ENCODE results near the gene RPS6KA4.

Gene RPS6KA4

DNA sequence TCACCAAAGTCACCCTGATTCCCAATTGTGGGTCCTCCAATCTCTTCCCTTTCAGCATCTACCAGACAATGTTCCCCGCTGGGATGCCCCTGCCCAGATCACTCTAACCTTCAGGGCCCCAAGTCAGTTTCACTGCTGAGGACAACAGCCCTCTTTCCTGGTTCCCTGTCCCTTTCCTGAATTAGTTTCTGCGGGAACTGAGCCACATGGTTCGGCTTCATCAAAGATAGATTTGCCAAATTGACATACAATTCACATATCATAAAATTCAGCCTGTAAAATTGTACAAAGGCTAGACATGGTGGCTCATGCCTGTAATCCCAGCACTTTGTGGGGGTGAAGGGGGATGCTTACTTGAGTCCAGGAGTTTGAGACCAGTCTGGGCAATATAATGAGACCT is 31.0 kb upstream of the RPS6KA4 start:
- no peak for DNase-seq

DNA sequence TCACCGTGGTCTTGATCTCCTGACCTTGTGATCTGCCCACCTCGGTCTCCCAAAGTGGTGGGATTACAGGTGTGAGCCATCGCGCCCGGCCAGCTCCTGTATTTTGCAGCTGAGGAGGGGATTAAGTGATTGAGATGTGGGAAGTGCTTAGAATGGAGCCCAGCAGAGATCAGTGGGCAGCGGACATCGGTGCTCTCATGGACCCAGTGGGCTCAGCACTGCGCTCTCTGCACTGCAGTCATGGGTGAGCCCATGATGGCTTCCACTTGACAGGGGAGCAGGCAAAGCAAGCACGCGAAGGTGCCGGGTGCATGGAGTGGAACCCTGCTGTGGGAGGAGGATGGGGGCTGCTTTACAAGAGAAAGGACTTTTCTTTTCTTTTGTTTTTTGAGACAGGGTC is 28.1 kb upstream of the RPS6KA4 start:
- no peak for DNase-seq

DNA sequence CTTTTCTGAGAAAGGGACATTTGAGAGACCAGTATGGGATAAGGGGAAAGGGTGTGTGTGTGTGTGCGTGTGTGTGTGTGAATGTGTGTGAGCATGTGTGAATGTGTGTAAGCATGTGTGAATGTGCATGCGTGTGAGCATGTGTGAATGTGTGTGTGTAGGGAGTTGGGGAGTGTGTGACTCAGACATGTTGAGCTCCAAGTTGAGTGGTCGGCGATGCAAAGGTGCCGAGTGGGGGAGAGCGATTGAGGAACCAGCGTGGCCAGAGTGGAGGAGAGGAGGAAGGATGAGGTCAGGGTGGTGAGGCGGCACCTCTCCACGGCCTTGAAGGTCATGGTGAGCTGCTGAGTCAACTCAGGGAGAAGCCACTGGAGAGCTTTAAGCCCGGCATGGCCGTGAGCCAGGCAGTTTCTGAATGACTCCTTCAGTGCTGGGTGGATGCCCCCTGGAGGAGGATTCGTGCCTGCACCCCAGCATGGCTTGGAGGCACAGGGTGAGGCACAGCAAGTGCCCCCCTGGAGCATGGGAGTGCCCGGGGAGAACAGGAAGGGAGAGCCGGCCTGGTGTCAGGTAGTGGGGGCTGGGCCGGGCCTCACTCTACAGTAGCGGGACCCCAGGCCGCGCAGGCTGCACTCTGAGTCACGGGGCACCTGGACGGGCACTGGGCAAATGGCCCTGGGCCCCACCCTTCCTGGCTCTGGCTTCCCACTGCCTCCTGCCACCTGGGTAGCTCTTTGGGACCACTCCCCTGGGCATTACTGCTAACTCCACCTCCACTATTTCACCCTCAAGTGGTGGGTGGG is 27.2 kb upstream of the RPS6KA4 start:
- peak in 1 of 3 experiments; percentile 12 for DNase-seq

DNA sequence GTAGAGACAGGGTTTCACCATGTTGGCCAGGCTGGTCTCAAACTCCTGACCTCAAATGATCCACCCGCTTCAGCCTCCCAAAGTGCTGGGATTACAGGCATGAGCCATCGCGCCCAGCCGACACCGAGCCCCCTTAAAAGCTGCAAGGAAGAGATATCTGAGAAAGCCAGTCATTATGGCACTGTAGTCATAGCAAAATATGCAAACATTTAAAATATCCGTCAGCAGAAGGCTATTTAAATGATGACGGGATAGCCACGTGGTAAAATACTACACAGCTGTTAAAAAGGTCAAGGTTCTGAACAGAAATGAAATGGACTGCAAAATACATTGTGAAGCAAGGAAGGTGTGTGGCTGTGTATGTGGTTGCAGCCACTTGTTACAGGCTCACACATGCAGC is 25.4 kb upstream of the RPS6KA4 start:
- DNase-seq: no peak

DNA sequence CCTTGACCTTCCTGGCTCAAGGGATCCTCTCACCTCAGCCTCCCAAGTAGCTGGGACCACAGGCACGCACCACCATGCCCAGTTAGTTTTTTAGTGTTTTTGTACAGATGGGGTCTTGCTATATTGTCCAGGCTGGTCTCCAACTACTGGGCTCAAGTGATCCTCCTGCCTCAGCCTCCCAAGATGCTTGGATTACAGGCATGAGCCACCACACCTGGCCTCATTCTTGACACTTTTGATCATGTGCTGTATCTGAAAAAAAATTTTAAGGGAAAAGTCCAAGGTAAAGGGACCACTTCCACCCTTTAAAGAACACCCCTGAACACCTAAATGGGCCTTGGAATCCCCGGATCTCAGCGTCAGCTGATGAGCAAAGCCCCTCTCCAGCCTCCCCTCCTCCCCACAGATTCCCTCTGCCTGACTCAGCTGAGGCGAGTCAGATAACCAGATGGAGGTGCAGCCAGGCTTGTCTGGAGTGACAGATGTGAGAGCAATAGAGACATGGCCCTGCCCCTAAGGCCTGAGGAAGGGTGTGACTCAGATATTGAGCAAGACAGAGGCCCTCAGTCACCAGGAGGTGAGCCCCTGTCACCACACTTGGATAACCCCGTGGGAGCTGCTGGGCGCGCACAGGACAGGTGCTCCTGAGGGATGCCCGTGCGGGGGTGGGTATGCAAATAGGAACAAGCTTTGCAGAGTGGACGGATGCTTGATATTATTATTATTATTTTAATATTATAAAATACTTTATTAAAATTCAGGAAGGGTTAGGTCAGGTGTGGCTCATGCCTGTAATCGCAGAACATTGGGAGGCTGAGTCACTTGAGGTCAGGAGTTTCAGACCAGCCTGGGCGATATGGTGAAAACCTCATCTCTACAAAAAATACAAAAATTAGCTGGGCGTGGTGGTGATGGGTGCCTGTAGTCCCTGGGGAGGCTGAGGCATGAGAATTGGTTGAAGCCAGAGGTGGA is 23.9 kb upstream of the RPS6KA4 start:
- peak; percentile 38 to 77 (median 48) for DNase-seq

DNA sequence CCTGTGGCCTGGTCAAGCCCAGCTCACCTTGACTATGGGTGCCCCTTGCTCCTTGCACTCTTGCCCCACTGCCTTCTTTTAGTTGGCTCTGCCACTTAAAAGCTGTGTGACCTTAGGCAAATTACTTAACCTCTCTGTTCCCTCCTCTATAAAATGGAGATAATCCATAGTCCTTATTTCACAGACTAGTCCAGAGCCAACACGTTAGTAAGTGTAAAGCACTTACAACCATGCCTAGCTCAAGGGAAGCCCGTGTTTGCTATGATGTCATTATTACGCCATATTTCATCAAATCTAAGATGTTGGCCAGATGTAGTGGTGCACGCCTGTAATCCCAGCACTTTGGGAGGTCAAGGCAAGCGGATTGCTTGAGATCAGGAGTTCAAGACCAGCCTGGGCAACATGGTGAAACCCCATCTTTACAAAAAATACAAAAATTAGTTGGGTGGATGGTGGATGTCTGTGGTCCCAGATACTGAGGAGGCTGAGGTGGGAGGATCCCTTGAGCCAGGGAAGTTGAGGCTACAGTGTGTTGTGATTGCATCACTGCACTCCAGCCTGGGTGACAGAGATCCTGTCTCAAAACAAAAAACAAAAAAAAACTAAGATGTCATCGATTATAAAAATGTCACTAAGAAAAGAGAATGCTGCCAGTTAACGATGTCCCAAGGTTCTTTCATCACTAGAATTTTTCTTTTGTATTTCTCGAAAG is 21.3 kb upstream of the RPS6KA4 start:
- DNase-seq: no peak

DNA sequence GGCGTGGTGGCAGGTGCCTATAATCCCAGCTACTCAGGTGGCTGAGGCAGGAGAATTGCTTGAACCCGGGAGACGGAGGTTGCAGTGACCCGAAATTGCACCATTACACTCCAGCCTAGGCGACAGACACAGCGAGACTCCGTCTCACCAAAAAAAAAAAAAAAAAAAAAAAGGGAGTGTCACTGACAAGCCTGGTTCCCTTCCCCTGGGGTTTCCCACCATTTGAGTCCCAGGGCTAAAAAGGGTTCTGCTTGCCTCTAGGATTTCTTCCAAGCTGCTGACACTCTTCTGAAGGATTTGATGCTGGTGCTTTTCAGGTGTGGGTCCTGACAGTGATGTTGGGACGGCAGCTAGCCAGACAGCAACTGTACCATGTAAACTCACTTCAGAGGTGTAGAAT is 20.2 kb upstream of the RPS6KA4 start:
- DNase-seq: no peak

DNA sequence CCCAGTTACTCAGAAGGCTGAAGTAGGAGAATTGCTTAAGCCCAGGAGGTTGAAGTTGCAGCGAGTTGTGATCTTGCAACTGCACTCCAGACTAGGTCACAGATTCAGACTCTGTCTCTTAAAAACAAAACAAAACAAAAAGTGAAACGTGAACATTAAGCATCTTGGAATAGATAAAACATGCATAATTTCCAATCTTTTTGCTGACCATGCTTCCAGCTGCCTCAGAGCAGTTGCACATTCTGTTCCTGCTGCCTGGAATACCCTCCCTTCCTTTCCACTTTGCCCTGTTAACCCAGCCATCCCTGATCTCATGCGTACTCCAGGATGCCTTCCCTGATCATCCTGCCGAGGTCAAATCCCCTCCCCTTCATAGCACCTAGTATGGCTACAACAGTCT is 19.7 kb upstream of the RPS6KA4 start:
- DNase-seq: no peak

DNA sequence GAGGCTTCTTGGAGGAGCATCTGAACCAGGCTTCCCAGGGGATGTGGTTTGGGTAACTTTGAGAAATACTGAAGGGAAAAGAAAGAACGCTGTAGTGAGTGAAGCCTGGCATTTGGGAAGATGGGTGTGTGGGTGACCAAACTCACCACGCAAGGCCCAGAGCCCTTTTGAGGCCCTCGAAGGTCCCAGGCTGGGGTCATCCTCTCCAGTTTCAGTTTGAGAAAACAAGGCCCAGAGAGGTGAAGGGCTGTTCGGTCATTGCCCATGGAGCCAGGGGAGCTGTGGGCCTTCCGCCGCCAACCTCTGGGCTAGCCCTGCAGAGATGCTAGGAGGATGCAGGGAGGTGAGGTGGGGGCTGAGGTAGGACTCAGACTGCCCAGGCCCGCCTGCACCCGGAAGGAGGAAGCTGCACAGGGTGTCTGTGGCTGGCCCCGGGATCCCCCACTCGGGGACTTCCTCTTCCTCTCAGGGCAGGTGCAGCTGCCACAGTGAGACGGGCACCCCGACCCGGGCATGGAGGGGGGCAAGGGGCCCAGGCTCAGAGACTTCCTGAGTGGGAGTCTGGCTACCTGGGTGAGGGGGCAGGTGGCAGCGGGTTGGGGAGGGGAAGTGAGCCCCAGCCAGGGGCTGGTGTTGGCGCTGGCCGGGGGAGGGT is 19.1 kb upstream of the RPS6KA4 start, which contains the start of gene CCDC88B:
Gene CCDC88B (plus strand): TSS at position 451 of the 655 bp plus-strand sequence. CDS start 63 bp downstream, at position 514.
- no peak for DNase-seq

DNA sequence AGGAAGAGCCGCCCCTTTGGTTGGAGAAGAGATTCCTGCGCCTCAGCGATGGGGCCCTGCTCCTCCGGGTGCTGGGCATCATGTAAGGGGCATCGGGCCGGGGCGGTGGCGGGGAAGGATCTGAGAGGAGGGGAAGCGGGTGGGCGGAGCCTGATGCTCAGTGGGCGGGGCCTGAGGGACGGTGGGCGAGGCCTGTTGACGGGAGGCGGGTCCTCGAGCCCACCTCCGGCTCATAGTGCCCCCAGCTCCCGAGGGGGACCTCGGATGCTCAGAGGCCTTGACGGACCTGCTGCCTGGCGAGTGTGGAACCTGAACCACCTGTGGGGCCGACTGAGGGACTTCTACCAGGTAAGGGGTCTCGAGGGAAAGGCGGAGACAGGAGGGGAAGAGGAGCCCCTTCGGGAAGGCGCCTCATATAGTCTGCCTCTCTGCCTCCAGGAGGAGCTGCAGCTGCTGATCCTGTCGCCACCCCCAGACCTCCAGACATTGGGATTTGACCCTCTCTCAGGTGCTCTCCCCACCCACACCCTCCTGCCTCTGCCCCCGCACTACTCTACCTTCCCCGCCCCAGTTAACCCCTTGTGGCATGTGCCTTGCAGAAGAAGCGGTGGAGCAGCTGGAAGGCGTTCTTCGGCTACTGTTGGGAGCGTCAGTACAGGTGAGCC is 18.2 kb upstream of the RPS6KA4 start:
- no peak for DNase-seq

DNA sequence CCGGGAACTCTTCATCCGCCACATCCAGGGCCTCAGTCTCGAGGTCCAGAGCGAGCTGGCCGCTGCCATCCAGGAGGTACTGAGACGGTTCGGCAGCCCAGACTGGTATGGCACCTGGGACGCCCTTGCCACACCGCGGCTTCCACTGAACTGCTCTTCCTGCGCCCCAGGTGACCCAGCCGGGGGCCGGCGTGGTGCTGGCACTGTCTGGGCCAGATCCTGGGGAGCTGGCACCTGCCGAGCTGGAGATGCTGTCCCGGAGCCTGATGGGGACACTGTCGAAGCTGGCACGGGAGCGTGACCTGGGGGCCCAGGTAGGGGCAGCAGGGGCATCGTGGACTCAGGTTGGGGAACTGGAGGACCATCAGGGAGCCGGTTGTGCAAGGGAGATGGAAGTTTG is 17.5 kb upstream of the RPS6KA4 start:
- DNase-seq: no peak

DNA sequence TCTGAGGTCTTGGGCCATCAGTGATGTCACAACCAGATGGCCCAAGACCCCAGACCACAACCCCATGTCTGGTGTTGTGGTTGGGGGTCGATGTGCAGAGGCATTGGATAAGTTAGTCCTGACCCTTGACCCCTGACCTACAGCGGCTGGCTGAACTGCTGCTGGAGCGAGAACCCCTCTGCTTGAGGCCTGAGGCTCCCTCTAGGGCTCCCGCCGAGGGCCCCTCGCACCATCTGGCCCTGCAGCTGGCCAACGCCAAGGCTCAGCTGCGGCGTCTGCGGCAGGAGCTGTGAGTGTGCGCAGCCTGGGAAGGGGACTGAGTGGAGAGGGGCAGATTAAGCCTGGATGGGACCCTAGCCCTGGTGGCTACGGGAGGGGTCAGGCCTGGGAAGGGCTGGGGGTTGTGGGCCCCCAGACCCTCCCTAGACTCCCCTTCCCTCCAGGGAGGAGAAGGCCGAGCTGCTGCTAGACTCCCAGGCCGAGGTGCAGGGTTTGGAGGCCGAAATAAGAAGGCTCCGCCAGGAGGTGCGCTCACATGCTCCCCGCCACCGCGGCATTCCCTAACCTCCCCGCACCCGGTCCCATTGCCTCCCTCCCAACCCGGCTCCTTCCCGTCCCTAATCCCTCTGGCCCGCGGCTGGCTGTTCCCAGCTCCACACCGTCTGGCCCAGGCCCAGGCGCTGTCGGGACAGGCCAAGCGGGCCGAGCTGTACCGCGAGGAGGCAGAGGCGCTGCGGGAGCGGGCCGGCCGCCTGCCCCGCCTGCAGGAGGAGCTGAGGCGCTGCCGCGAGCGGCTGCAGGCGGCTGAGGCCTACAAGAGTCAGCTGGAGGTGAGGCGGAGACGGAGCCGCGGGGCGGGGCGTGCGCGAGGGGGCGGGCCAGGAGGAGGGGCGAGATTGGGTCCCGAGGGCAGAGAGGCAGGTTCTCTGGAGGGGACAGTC is 16.8 kb upstream of the RPS6KA4 start:
- peak; percentile 75 to 88 (median 81) for DNase-seq

DNA sequence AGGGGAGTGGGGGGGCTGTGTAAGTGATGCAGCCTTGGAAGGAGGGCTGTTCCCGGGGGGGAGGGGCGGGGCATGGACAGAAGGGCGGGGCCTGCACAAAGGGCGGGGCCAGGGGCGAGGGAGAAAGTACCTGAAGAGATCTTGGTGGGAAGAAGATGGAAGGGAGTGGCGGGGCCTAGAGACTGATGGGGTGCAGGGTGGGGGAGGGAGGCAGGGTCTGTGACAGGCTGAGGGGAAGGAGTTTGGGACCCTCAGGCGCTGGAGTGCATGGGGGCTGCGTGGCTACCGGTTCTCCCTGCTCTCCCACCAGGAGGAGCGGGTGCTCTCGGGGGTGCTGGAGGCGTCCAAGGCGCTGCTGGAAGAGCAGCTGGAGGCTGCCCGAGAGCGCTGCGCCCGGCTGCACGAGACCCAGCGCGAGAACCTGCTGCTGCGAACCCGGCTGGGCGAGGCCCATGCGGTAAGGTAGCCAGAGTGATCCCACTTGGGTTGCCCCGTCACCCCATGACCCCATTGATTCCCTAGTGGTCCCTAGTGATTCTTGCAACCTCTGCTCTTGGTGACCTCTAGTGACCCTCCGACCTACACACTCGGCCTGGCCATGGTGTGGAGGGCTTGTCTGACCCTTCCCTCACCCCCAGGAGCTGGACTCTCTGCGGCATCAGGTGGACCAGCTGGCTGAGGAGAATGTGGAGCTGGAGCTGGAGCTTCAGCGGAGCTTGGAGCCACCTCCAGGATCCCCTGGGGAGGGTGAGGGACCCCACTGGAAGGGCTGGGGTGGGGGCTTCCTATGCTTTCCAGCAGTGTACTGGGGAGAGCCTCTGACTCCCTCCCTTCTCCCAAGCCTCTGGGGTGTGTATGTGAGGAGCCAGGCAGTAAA is 15.9 kb upstream of the RPS6KA4 start:
- DNase-seq: peak in 2 of 3 experiments; percentile 47 to 77

DNA sequence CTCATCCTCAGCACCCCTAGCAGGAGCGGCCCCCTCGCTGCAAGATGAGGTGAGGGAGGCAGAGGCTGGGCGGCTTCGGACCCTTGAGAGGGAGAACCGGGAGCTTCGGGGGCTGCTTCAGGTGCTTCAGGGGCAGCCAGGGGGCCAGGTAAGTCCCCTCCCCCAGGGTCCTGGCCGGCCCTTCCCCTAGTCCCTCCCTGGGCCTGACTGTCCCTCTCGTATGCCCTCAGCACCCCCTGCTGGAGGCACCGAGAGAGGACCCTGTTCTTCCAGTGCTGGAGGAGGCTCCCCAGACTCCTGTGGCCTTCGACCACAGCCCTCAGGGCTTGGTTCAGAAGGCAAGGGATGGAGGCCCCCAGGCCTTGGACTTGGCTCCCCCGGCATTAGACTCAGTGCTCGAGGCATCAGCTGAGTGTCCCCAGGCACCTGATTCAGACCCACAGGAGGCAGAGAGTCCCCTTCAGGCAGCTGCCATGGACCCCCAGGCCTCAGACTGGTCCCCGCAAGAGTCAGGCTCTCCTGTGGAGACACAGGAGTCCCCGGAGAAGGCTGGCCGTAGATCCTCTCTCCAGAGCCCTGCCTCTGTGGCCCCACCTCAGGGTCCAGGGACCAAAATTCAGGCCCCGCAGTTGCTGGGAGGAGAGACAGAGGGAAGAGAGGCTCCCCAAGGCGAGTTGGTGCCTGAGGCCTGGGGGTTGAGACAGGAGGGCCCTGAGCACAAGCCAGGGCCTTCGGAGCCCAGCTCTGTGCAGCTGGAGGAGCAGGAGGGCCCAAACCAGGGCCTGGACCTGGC is 15.0 kb upstream of the RPS6KA4 start:
- DNase-seq: peak in 1 of 3 experiments; percentile 40

DNA sequence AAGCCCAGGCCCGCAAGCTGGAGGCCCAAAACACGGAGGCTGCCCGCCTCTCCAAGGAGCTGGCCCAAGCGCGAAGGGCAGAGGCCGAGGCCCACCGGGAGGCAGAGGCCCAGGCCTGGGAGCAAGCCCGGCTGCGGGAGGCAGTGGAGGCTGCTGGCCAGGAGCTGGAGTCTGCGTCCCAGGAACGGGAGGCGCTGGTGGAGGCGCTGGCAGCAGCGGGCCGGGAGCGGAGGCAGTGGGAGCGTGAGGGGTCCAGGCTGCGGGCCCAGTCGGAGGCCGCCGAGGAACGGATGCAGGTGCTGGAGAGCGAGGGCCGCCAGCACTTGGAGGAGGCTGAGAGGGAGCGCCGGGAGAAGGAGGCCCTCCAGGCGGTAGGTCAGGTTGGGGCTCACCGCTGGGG is 14.2 kb upstream of the RPS6KA4 start:
- DNase-seq: no peak

DNA sequence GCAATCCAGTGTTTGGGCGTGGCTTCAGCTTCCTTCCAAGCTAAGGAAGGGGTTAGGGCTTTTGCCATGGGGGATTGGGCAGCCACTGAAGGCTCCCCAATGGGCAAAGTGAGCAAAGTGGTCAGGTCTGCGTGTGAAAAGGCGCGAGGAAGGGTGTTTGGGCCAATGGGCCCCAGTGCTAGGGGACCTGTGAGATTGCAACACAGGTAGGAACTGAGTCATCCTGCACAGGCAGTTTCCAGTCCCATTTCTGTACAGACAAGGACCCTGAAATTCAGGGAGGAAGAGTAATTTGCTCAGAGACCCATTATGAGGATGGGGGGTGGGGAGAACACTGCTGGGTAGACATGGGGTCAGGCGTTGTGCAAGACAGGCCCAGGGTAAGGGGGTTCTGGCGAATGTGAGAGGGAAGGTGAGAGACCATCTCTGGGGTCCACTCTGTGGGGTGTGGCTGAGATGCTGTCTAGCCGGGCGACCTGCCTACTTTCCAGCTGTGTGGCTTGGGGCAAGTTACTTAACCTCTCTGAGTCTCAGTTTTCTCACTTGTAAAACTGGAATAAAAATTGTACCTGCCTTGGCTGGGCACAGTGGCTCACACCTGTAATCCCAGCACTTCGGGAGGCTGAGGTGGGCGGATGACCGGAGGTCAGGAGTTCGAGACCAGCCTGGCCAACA is 11.6 kb upstream of the RPS6KA4 start:
- DNase-seq: no peak

DNA sequence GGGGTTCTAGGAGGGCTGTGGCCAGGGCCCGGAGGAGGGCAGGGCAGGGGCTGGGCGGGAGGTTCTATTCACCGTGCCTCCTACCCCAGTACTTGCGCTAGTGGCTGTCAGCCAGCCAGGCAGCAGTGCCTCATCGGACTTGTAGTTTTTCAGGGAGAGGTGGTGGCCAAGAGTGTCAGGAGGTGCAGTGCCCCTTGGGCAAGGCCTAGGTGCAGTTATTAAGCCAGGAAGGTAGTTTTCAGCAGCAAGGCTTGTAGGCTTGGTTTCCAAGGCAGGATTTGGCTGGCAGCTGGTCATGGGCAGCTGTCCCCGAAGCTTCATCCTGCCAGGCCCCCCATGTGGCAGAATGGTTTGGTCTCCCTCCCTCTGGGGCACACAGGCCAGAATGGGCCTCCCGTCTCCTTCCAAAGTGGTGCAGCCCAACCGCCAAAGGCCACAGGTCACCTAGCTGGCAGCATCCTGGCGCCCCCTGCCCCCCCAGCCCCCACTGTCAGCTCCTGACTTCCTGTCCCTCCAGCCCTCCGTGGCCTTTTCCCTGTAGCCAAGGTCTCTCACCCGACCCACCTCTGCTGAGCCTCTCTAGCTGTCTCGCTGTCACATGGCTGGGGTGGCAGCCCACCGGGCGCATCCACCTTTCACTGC is 10.5 kb upstream of the RPS6KA4 start:
- peak in 1 of 3 experiments; percentile 12 for DNase-seq

DNA sequence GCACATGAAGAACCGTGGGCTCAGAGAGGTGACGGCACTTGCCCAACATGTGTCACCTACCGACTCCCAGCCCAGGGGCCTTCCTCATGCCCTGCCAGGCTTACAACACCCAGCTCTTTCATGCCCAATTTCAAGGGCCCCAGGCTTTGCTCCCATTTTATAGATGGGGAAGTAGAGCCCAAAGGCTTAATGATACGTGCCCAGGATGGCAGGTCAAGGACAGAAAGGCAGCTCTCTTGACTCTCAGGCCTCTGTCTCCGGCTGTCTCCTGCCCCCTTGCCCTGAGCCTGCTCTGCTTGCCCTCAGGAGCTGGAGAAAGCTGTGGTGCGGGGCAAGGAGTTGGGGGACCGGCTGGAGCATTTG is 10.0 kb upstream of the RPS6KA4 start:
- no peak for DNase-seq

Data from NCI-H1417 (cell line).